HCT116 (cell line): ENCODE measurements around the gene ASB3. TPM values are rescaled to one million over a fixed set of nuclear protein-coding genes. Genes with fewer than 3 reads are reported as not detected.

ENCODE experiments used
- ATAC-seq: fragments of 200-7000 bp; cut with Tn5 transposase; 2 replicates; pipeline ENCODE4 v1.9.1; 2020; ENCODE audit warnings: mild to moderate bottlenecking, moderate library complexity
- BruUV-seq: library from RNA; stranded (reverse); fragments of 400-500 nt; replicated peaks from 2 replicates; lab custom pipeline; 2021; lab: Mats Ljungman, UMichigan
- CTCF ChIA-PET: fragments of 300-600 bp; sonication (Branson Sonifier 250); formaldehyde crosslinking; loops from one replicate; lab custom pipeline; 2021; ENCODE audit warnings: antibody characterized with exemption; lab: Charles Lee
- POLR2A ChIA-PET: fragments of 300-600, 350-600 bp; sonication (Branson Sonifier 250); formaldehyde crosslinking; loops from one replicate; lab custom pipeline; 2021; ENCODE audit warnings: antibody characterized with exemption; lab: Charles Lee
- RAD21 ChIA-PET, 2 experiments: fragments of 300-600 bp; sonication (Branson Sonifier 250); formaldehyde crosslinking; loops; one replicate each; lab custom pipeline; 2023; ENCODE audit warnings: low total read pairs in 2 of 2; ENCODE audit not compliant: uncharacterized antibody in 2 of 2, unreplicated experiment in 2 of 2, low non-redundant PET in 1 of 2; lab: Charles Lee
- DNase-seq: peaks from one replicate; pipeline ENCODE4 v3.0.0-alpha.2; 2010; ENCODE audit warnings: low read depth, low spot score
- H2AFZ ChIP-seq: fragments of 200-600 bp; shearing (Covaris generic), sonication (generic); 2 replicates; pipeline ENCODE4 v1.6.1; 2017; ENCODE audit warnings: low read depth, mixed run types, mixed read lengths, antibody characterized with exemption, low read length; ENCODE audit not compliant: poor library complexity, severe bottlenecking
- H3K27ac ChIP-seq: 2 replicates; pipeline ENCODE4 v1.5.1; 2012; ENCODE audit warnings: low read depth, low read length
- H3K27me3 ChIP-seq: fragments of 200-600 bp; sonication (generic); 2 replicates; pipeline ENCODE4 v1.6.1; 2016; ENCODE audit warnings: mixed run types, low read length, mixed read lengths; ENCODE audit not compliant: insufficient read depth
- H3K36me3 ChIP-seq, 2 experiments: fragments of 200-500 bp in 1 of 2; fragments of 200-600 bp in 1 of 2; sonication (Bioruptor generic) in 1 of 2; sonication (generic) in 1 of 2; 2 replicates each; pipeline versions ENCODE4 v1.5.1 to v1.6.1; 2014 to 2016; ENCODE audit warnings: low read length in 2 of 2, inconsistent platforms in 1 of 2, mixed read lengths in 1 of 2, mixed run types in 1 of 2; ENCODE audit not compliant: insufficient read depth in 2 of 2, control insufficient read depth in 1 of 2
- H3K4me1 ChIP-seq, 2 experiments: fragments of 200-600 bp in 1 of 2; sonication (generic) in 1 of 2; 2 replicates each; pipeline versions ENCODE4 v1.5.1 to v1.6.1; 2012 to 2017; ENCODE audit warnings: low read length in 2 of 2, inconsistent platforms in 1 of 2, mild to moderate bottlenecking in 1 of 2, mixed read lengths in 1 of 2, mixed run types in 1 of 2, moderate library complexity in 1 of 2; ENCODE audit not compliant: insufficient read depth in 2 of 2, control insufficient read depth in 1 of 2
- H3K4me2 ChIP-seq: fragments of 200-600 bp; sonication (generic); 2 replicates; pipeline ENCODE4 v1.6.1; 2017; ENCODE audit warnings: mixed run types, low read length, mixed read lengths
- H3K4me3 ChIP-seq, 2 experiments: fragments of 200-600 bp in 1 of 2; sonication (generic) in 1 of 2; replicated peaks in 1 of 2; 2 replicates each; pipeline ENCODE4 v1.5.1; 2011 to 2016; ENCODE audit warnings: low read length in 2 of 2, control low read depth in 1 of 2, low read depth in 1 of 2, mild to moderate bottlenecking in 1 of 2, mixed read lengths in 1 of 2, mixed run types in 1 of 2
- H3K79me2 ChIP-seq: fragments of 200-600 bp; sonication (generic); 2 replicates; pipeline ENCODE4 v1.6.1; 2017; ENCODE audit warnings: mild to moderate bottlenecking, mixed run types, low read length, moderate library complexity, mixed read lengths; ENCODE audit not compliant: insufficient read depth
- H3K9ac ChIP-seq: fragments of 200-600 bp; sonication (generic); 2 replicates; pipeline ENCODE4 v1.6.1; 2016; ENCODE audit warnings: low read length, mixed read lengths
- H3K9me2 ChIP-seq: fragments of 200-600 bp; sonication (generic), shearing (Covaris generic); 2 replicates; pipeline ENCODE4 v1.6.1; 2017; ENCODE audit warnings: mixed run types, mild to moderate bottlenecking, moderate library complexity; ENCODE audit not compliant: insufficient read depth
- H3K9me3 ChIP-seq, 2 experiments: fragments of 200-500 bp in 1 of 2; fragments of 200-600 bp in 1 of 2; sonication (Bioruptor generic) in 1 of 2; sonication (generic) in 1 of 2; 2 replicates each; pipeline ENCODE4 v1.6.1; 2014 to 2017; ENCODE audit warnings: low read length in 2 of 2, mixed read lengths in 2 of 2, inconsistent platforms in 1 of 2, low read depth in 1 of 2, mild to moderate bottlenecking in 1 of 2, mixed run types in 1 of 2, moderate library complexity in 1 of 2; ENCODE audit not compliant: control insufficient read depth in 1 of 2, insufficient read depth in 1 of 2
- H4K20me1 ChIP-seq: fragments of 200-600 bp; sonication (generic), shearing (Covaris generic); 2 replicates; pipeline ENCODE4 v1.6.1; 2017; ENCODE audit warnings: mixed run types, mild to moderate bottlenecking, moderate library complexity; ENCODE audit not compliant: insufficient read depth
- CEBPB ChIP-seq: IDR thresholded peaks from 2 replicates; pipeline ENCODE4 v1.6.1; 2012; ENCODE audit warnings: low read depth
- EGR1 ChIP-seq: IDR thresholded peaks from 2 replicates; pipeline ENCODE4 v1.6.1; 2012; ENCODE audit warnings: low read depth
- ELF1 ChIP-seq: IDR thresholded peaks from 2 replicates; pipeline ENCODE4 v1.6.1; 2012; ENCODE audit warnings: low read depth, borderline replicate concordance
- EZH2phosphoT487 ChIP-seq: fragments of 200-600 bp; IDR thresholded peaks from 2 replicates; pipeline ENCODE4 v1.6.1; 2018; ENCODE audit warnings: antibody characterized with exemption, borderline replicate concordance
- FOSL1 ChIP-seq: IDR thresholded peaks from 2 replicates; pipeline ENCODE4 v1.6.1; 2012; ENCODE audit warnings: low read depth
- JUND ChIP-seq: IDR thresholded peaks from 2 replicates; pipeline ENCODE4 v1.6.1; 2012
- POLR2A ChIP-seq: IDR thresholded peaks from 2 replicates; pipeline ENCODE4 v1.7.0; 2011; ENCODE audit warnings: borderline replicate concordance; ENCODE audit not compliant: insufficient read depth, insufficient read length; ENCODE audit errors: extremely low read depth
- RAD21 ChIP-seq: IDR thresholded peaks from 2 replicates; pipeline ENCODE4 v1.6.1; 2012; ENCODE audit warnings: low read depth, mild to moderate bottlenecking
- SIN3A ChIP-seq: IDR thresholded peaks from 2 replicates; pipeline ENCODE4 v1.6.1; 2012; ENCODE audit warnings: low read depth
- SP1 ChIP-seq: IDR thresholded peaks from 2 replicates; pipeline ENCODE4 v1.6.1; 2012; ENCODE audit warnings: low read depth
- TCF7L2 ChIP-seq: IDR thresholded peaks from 2 replicates; pipeline ENCODE4 v1.7.0; 2011; ENCODE audit warnings: borderline replicate concordance, inconsistent platforms; ENCODE audit not compliant: insufficient read depth, insufficient read length; ENCODE audit errors: extremely low read depth
- YY1 ChIP-seq: IDR thresholded peaks from 2 replicates; pipeline ENCODE4 v1.6.1; 2011; ENCODE audit warnings: low read length, low read depth, moderate library complexity, mild to moderate bottlenecking; ENCODE audit not compliant: insufficient replicate concordance; ENCODE audit errors: extremely low read depth
- ZFX ChIP-seq: fragments of 450-650 bp; IDR thresholded peaks from 2 replicates; pipeline ENCODE4 v1.6.1; 2017
- ZNF274 ChIP-seq: fragments of 200-500 bp; sonication (Bioruptor generic); IDR thresholded peaks from 2 replicates; pipeline ENCODE4 v1.6.1; 2014; ENCODE audit warnings: mild to moderate bottlenecking, low read depth, low read length, inconsistent platforms
- intact Hi-C: fragments of 100-400 bp; cut with micrococcal nuclease; formaldehyde crosslinking; loops from 2 replicates; pipeline ENCODE4 v1.10.0; 2022
- total RNA-seq: library from RNA; stranded (reverse); gene quantifications from one replicate; pipeline ENCODE4 v1.2.1, GENCODE V29; 2021; ENCODE audit not compliant: unreplicated experiment
- TF ChIP-seq, protein P1 (sequence below): IDR thresholded peaks from 2 replicates; pipeline ENCODE4 v1.6.1; 2012; ENCODE audit warnings: low read depth
- TF ChIP-seq, protein P2 (sequence below), 3 experiments: fragments of 200-600 bp in 1 of 3; sonication (generic) in 1 of 3; IDR thresholded peaks in 2 of 3; conservative IDR thresholded peaks in 1 of 3; 2 replicates each; pipeline ENCODE4 v1.5.1; 2012 to 2017; ENCODE audit warnings: low read depth in 2 of 3, low read length in 2 of 3, antibody characterized with exemption in 1 of 3, borderline replicate concordance in 1 of 3, control low read depth in 1 of 3, mild to moderate bottlenecking in 1 of 3, mixed read lengths in 1 of 3, mixed run types in 1 of 3, moderate library complexity in 1 of 3; ENCODE audit not compliant: insufficient read depth in 1 of 3
- TF ChIP-seq, protein P3 (sequence below): IDR thresholded peaks from 2 replicates; pipeline ENCODE4 v1.6.1; 2012
- TF ChIP-seq, protein P4 (sequence below): IDR thresholded peaks from 2 replicates; pipeline ENCODE4 v1.6.1; 2011; ENCODE audit warnings: mild to moderate bottlenecking, low read length, moderate library complexity; ENCODE audit not compliant: insufficient replicate concordance; ENCODE audit errors: extremely low read depth
- TF ChIP-seq, protein P5 (sequence below): IDR thresholded peaks from 2 replicates; pipeline ENCODE4 v1.6.1; 2012

ASB3 gene
- total RNA-seq, 1 experiment from 2014 or later, result 17.3 TPM

DNA sequence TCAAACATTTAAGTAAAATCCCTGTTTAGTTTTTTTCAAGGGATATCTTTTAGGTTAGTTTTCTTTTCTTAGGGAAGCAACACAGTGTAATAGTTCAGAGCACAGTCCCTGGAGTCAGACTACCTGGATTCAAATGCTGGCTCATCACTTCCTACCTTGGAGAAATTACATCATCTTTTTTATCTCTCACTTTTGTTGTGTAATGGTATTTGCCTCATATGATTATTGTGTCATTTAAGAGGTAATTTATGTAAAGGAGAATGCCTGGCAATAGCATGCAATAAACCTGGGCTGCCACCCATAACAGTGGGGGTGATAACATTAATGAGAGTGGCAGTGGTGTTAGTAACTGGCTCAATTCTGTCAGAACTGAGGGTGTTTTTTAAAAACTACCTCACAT is 26.4 kb upstream of the ASB3 start:
- Histone ChIP-seq H3K36me3 (peaks cover 6 to 13% of the 10 kb centered on the region in 2 experiments; a peak in 3 of 4 replicates), H3K9ac (no peak overlapping the region), H3K9me3 (no peaks in the 10 kb centered on the region), H3K4me2 (no peak overlapping the region), H4K20me1 (no peaks in the 10 kb centered on the region), H3K27ac (no peak overlapping the region), H3K27me3 (no peaks in the 10 kb centered on the region), H3K4me3 (no peak overlapping the region), H3K79me2 (no peaks in the 10 kb centered on the region), H3K4me1 (no peaks in the 10 kb centered on the region), H3K9me2 (no peaks in the 10 kb centered on the region), H2AFZ (no peak overlapping the region)
- intact Hi-C loops, result no loop called here
- CTCF ChIA-PET, result no interaction called here
- no TSS peak for BruUV-seq
- TF ChIP-seq, protein P1, sequence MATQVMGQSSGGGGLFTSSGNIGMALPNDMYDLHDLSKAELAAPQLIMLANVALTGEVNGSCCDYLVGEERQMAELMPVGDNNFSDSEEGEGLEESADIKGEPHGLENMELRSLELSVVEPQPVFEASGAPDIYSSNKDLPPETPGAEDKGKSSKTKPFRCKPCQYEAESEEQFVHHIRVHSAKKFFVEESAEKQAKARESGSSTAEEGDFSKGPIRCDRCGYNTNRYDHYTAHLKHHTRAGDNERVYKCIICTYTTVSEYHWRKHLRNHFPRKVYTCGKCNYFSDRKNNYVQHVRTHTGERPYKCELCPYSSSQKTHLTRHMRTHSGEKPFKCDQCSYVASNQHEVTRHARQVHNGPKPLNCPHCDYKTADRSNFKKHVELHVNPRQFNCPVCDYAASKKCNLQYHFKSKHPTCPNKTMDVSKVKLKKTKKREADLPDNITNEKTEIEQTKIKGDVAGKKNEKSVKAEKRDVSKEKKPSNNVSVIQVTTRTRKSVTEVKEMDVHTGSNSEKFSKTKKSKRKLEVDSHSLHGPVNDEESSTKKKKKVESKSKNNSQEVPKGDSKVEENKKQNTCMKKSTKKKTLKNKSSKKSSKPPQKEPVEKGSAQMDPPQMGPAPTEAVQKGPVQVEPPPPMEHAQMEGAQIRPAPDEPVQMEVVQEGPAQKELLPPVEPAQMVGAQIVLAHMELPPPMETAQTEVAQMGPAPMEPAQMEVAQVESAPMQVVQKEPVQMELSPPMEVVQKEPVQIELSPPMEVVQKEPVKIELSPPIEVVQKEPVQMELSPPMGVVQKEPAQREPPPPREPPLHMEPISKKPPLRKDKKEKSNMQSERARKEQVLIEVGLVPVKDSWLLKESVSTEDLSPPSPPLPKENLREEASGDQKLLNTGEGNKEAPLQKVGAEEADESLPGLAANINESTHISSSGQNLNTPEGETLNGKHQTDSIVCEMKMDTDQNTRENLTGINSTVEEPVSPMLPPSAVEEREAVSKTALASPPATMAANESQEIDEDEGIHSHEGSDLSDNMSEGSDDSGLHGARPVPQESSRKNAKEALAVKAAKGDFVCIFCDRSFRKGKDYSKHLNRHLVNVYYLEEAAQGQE, result no peak
- TF ChIP-seq EGR1 (no peak), YY1 (no peak), ELF1 (no peak), SP1 (no peak), ZFX (no peak), EZH2phosphoT487 (no peak), CEBPB (no peak), ZNF274 (no peak), JUND (no peak), TCF7L2 (no peak), RAD21 (no peak), SIN3A (no peak), FOSL1 (no peak), POLR2A (no peak)
- TF ChIP-seq, protein P2, sequence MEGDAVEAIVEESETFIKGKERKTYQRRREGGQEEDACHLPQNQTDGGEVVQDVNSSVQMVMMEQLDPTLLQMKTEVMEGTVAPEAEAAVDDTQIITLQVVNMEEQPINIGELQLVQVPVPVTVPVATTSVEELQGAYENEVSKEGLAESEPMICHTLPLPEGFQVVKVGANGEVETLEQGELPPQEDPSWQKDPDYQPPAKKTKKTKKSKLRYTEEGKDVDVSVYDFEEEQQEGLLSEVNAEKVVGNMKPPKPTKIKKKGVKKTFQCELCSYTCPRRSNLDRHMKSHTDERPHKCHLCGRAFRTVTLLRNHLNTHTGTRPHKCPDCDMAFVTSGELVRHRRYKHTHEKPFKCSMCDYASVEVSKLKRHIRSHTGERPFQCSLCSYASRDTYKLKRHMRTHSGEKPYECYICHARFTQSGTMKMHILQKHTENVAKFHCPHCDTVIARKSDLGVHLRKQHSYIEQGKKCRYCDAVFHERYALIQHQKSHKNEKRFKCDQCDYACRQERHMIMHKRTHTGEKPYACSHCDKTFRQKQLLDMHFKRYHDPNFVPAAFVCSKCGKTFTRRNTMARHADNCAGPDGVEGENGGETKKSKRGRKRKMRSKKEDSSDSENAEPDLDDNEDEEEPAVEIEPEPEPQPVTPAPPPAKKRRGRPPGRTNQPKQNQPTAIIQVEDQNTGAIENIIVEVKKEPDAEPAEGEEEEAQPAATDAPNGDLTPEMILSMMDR (IDR thresholded peaks at IDR 0.05 in 2 of 3, conservative IDR thresholded peaks at IDR 0.05 in 1 of 3; ENCODE audit: borderline replicate concordance in 1 of 3, insufficient read depth in 1 of 3, low read depth in 2 of 3, low read length in 2 of 3), result no peak
- TF ChIP-seq, protein P3, sequence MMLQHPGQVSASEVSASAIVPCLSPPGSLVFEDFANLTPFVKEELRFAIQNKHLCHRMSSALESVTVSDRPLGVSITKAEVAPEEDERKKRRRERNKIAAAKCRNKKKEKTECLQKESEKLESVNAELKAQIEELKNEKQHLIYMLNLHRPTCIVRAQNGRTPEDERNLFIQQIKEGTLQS, result no peak
- TF ChIP-seq, protein P4, sequence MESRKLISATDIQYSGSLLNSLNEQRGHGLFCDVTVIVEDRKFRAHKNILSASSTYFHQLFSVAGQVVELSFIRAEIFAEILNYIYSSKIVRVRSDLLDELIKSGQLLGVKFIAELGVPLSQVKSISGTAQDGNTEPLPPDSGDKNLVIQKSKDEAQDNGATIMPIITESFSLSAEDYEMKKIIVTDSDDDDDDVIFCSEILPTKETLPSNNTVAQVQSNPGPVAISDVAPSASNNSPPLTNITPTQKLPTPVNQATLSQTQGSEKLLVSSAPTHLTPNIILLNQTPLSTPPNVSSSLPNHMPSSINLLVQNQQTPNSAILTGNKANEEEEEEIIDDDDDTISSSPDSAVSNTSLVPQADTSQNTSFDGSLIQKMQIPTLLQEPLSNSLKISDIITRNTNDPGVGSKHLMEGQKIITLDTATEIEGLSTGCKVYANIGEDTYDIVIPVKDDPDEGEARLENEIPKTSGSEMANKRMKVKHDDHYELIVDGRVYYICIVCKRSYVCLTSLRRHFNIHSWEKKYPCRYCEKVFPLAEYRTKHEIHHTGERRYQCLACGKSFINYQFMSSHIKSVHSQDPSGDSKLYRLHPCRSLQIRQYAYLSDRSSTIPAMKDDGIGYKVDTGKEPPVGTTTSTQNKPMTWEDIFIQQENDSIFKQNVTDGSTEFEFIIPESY, result no peak
- TF ChIP-seq, protein P5, sequence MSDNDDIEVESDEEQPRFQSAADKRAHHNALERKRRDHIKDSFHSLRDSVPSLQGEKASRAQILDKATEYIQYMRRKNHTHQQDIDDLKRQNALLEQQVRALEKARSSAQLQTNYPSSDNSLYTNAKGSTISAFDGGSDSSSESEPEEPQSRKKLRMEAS, result no peak
- ATAC-seq (no peak), DNase-seq (no peak)
- POLR2A ChIA-PET, result no interaction called here
- RAD21 ChIA-PET, result no interaction called here
